Measurements from ENCODE around the gene DEPDC5. TPM values are rescaled to one million over a fixed set of nuclear protein-coding genes. Genes with fewer than 3 reads are reported as not detected.
"Not testable (repeated sequence)": the region's sequence is repeated elsewhere in the genome, so short reads cannot be mapped to it uniquely, and the experiment has no call there.

The DEPDC5 gene
- total RNA-seq, 1 experiment from 2014 or later: 13.3 TPM

- no peaks in the 10 kb centered on the region for H3K4me1 Mint-ChIP-seq (ENCODE audit: insufficient read depth, unreplicated experiment)
Measured at GRCh38 chr22:31789803-31790202, 36.0 kb downstream of the DEPDC5 start.

DNA sequence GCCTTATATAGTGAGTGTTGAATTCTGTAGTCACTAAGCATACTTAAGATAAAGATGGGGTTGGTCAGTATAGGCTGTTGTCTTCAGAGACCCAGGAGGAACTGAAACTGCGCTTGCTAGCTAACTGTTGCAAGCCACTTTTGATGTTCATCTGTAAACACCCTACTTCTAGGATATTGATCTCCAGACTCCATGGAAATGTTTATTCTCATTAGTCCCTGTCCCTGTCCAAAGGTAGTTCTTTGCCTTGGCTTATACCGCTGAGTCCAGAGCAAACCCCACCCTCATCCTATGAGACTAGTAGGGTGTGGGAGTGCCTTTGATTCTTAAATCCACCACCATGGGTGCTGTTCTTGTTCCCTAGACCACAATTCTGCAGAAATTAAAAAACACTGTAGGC is 36.4 kb downstream of the DEPDC5 start:
- ChIA-PET POLR2A (no interaction called here), CTCF (no interaction called here)
- TF ChIP-seq, protein P1, sequence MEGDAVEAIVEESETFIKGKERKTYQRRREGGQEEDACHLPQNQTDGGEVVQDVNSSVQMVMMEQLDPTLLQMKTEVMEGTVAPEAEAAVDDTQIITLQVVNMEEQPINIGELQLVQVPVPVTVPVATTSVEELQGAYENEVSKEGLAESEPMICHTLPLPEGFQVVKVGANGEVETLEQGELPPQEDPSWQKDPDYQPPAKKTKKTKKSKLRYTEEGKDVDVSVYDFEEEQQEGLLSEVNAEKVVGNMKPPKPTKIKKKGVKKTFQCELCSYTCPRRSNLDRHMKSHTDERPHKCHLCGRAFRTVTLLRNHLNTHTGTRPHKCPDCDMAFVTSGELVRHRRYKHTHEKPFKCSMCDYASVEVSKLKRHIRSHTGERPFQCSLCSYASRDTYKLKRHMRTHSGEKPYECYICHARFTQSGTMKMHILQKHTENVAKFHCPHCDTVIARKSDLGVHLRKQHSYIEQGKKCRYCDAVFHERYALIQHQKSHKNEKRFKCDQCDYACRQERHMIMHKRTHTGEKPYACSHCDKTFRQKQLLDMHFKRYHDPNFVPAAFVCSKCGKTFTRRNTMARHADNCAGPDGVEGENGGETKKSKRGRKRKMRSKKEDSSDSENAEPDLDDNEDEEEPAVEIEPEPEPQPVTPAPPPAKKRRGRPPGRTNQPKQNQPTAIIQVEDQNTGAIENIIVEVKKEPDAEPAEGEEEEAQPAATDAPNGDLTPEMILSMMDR (IDR thresholded peaks at IDR 0.05; ENCODE audit: unreplicated experiment): no peak
- no peak overlapping the region for H3K4me3 Mint-ChIP-seq (ENCODE audit: unreplicated experiment)
- no peaks in the 10 kb centered on the region for H3K4me1 Mint-ChIP-seq (ENCODE audit: insufficient read depth, unreplicated experiment)
- H3K9me3 Mint-ChIP-seq (ENCODE audit: unreplicated experiment): no peaks in the 10 kb centered on the region
- peaks cover 31% of the 10 kb centered on the region for H3K36me3 Mint-ChIP-seq (ENCODE audit: insufficient read depth, unreplicated experiment)
- no TSS peak for BruUV-seq (replicated peaks)
- no peaks in the 10 kb centered on the region for H3K27me3 Mint-ChIP-seq (ENCODE audit: insufficient read depth, unreplicated experiment)
- DNase-seq (ENCODE audit: unreplicated experiment): no peak
- intact Hi-C loops (cut with micrococcal nuclease): no loop called here
- H3K27ac Mint-ChIP-seq (ENCODE audit: low read depth, unreplicated experiment): no peak overlapping the region

More at GRCh38 chr22:31789803-31790202, 36.0 kb downstream of the DEPDC5 start:
- peaks cover 31% of the 10 kb centered on the region for H3K36me3 Mint-ChIP-seq (ENCODE audit: insufficient read depth, unreplicated experiment)
- H3K9me3 Mint-ChIP-seq (ENCODE audit: unreplicated experiment): no peaks in the 10 kb centered on the region
- TF ChIP-seq, protein P1 (IDR thresholded peaks at IDR 0.05; ENCODE audit: unreplicated experiment): no peak
- POLR2A ChIA-PET: interaction anchor here (0.5 kb wide), 1 partner anchor 50 kb away, joined by 3 read pairs; no protein-coding TSS in a partner anchor
- H3K27ac Mint-ChIP-seq (ENCODE audit: low read depth, unreplicated experiment): no peak overlapping the region
- H3K4me3 Mint-ChIP-seq (ENCODE audit: unreplicated experiment): no peak overlapping the region
- no peak for DNase-seq (ENCODE audit: unreplicated experiment)
- H3K27me3 Mint-ChIP-seq (ENCODE audit: insufficient read depth, unreplicated experiment): no peaks in the 10 kb centered on the region
- CTCF ChIA-PET: no interaction called here
- BruUV-seq (replicated peaks): no TSS peak
- intact Hi-C loops (cut with micrococcal nuclease): no loop called here

GRCh38 chr22:31799358-31799757 is 45.5 kb downstream of the DEPDC5 start:
- H3K9me3 Mint-ChIP-seq (ENCODE audit: unreplicated experiment); intact Hi-C loops (cut with micrococcal nuclease); BruUV-seq (replicated peaks); H3K4me1 Mint-ChIP-seq (ENCODE audit: insufficient read depth, unreplicated experiment); H3K27ac Mint-ChIP-seq (ENCODE audit: low read depth, unreplicated experiment); H3K4me3 Mint-ChIP-seq (ENCODE audit: unreplicated experiment); H3K27me3 Mint-ChIP-seq (ENCODE audit: insufficient read depth, unreplicated experiment); DNase-seq (ENCODE audit: unreplicated experiment); POLR2A ChIA-PET: not testable (repeated sequence)
- CTCF ChIA-PET: interaction anchor here (0.6 to 1.1 kb wide), 3 partner anchors 108 to 283 kb away, joined by 3 to 5 read pairs (median 4); no protein-coding TSS in a partner anchor
- peaks cover 79% of the 10 kb centered on the region for H3K36me3 Mint-ChIP-seq (ENCODE audit: insufficient read depth, unreplicated experiment)

DNA sequence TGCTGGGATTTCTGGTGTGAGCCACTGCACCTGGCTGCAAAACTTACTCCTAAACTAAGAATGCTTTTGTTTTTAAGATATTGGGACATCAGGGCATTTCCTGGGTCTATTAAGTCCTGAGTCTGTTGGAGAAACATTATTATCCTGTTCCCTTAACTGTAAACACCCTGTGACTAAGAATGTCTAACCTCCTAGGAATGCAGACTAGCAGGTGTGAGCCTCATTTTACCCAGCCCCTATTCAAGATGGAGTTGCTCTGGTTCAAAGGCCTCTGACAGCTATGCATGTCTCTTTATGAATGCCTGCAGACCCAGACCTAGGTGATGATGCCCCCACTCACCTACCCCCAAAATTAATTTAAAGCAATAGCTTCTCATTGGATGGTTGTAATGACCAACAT is 46.2 kb downstream of the DEPDC5 start:
- no peak overlapping the region for H3K4me3 Mint-ChIP-seq (ENCODE audit: unreplicated experiment)
- H3K36me3 Mint-ChIP-seq (ENCODE audit: insufficient read depth, unreplicated experiment): peaks cover 80% of the 10 kb centered on the region
- no peaks in the 10 kb centered on the region for H3K9me3 Mint-ChIP-seq (ENCODE audit: unreplicated experiment)
- H3K27ac Mint-ChIP-seq (ENCODE audit: low read depth, unreplicated experiment): no peak overlapping the region
- peak; percentile 39 for DNase-seq (ENCODE audit: unreplicated experiment)
- TF ChIP-seq, protein P1 (IDR thresholded peaks at IDR 0.05; ENCODE audit: unreplicated experiment): no peak
- no peaks in the 10 kb centered on the region for H3K4me1 Mint-ChIP-seq (ENCODE audit: insufficient read depth, unreplicated experiment)
- H3K27me3 Mint-ChIP-seq (ENCODE audit: insufficient read depth, unreplicated experiment): no peaks in the 10 kb centered on the region
- intact Hi-C loops (cut with micrococcal nuclease): no loop called here
- no TSS peak for BruUV-seq (replicated peaks)
- CTCF ChIA-PET: interaction anchor here (0.6 to 1.1 kb wide), 3 partner anchors 121 to 282 kb away, joined by 4 to 5 read pairs (median 4); no protein-coding TSS in a partner anchor
- POLR2A ChIA-PET: interaction anchor here (0.6 to 2.0 kb wide), 3 partner anchors 9 to 235 kb away, joined by 3 to 4 read pairs (median 3); no protein-coding TSS in a partner anchor

GRCh38 chr22:31800861-31801260 is 47.0 kb downstream of the DEPDC5 start:
- intact Hi-C loops (cut with micrococcal nuclease); H3K9me3 Mint-ChIP-seq (ENCODE audit: unreplicated experiment); H3K27ac Mint-ChIP-seq (ENCODE audit: low read depth, unreplicated experiment); BruUV-seq (replicated peaks); DNase-seq (ENCODE audit: unreplicated experiment); H3K4me1 Mint-ChIP-seq (ENCODE audit: insufficient read depth, unreplicated experiment); H3K27me3 Mint-ChIP-seq (ENCODE audit: insufficient read depth, unreplicated experiment); H3K4me3 Mint-ChIP-seq (ENCODE audit: unreplicated experiment): not testable (repeated sequence)
- POLR2A ChIA-PET: interaction anchor here (0.6 to 2.0 kb wide), 2 partner anchors 9 to 29 kb away, joined by 3 to 4 read pairs; no protein-coding TSS in a partner anchor
- H3K36me3 Mint-ChIP-seq (ENCODE audit: insufficient read depth, unreplicated experiment): peaks cover 80% of the 10 kb centered on the region
- CTCF ChIA-PET: interaction anchor here (0.6 to 1.3 kb wide), 4 partner anchors 14 to 169 kb away, joined by 3 to 4 read pairs (median 4); no protein-coding TSS in a partner anchor

Measured in MCF 10A (cell line).